Measurements from ENCODE around the gene VPS18. TPM values are rescaled to one million over a fixed set of nuclear protein-coding genes. Genes with fewer than 3 reads are reported as not detected.

VPS18 gene
- total and polyA plus RNA-seq, 4 donors = 3.4 to 15.3 (median 10.3) TPM

GRCh38 chr15:40911693-40912092 is 17.4 kb downstream of the VPS18 start (continued):
- no peak for TF ChIP-seq FOXA2 (IDR thresholded peaks at IDR 0.05)
- no peak for TF ChIP-seq ATF3 (IDR thresholded peaks at IDR 0.05)
- no peak for TF ChIP-seq HNF4G (IDR thresholded peaks at IDR 0.05)
- peak; percentile 18 for TF ChIP-seq FOXA1 (IDR thresholded peaks at IDR 0.05)
- no peak for TF ChIP-seq YY1 (IDR thresholded peaks at IDR 0.05)
- TF ChIP-seq JUND (IDR thresholded peaks at IDR 0.05) = no peak

DNA sequence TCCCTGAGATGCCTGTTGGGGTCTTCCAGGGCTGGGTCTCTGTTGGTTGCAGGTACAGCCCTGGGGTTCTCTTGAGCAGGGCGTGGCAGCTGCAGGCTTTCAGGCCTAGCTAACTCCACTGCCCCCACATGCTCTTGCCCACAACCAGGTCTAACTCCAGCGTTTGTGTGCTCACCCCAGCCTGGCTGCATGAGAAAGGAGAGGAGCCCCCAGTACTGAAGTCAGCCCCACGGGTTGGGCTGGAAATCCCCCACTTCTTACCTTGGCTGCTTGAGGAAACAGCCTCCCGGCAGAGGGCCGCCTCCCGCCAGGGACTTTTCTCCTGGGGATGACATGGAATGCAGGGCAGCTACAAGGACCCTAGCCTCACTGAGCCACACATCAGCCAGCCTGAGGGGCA is 18.2 kb downstream of the VPS18 start:
- TF ChIP-seq FOXA1 (IDR thresholded peaks at IDR 0.05) = no peak
- TF ChIP-seq JUND (IDR thresholded peaks at IDR 0.05) = no peak
- no peak for TF ChIP-seq NR2F2 (IDR thresholded peaks at IDR 0.05)
- TF ChIP-seq HNF4G (IDR thresholded peaks at IDR 0.05) = no peak
- TF ChIP-seq, protein P1, sequence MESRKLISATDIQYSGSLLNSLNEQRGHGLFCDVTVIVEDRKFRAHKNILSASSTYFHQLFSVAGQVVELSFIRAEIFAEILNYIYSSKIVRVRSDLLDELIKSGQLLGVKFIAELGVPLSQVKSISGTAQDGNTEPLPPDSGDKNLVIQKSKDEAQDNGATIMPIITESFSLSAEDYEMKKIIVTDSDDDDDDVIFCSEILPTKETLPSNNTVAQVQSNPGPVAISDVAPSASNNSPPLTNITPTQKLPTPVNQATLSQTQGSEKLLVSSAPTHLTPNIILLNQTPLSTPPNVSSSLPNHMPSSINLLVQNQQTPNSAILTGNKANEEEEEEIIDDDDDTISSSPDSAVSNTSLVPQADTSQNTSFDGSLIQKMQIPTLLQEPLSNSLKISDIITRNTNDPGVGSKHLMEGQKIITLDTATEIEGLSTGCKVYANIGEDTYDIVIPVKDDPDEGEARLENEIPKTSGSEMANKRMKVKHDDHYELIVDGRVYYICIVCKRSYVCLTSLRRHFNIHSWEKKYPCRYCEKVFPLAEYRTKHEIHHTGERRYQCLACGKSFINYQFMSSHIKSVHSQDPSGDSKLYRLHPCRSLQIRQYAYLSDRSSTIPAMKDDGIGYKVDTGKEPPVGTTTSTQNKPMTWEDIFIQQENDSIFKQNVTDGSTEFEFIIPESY (IDR thresholded peaks at IDR 0.05) = no peak
- no peak for TF ChIP-seq SP1 (IDR thresholded peaks at IDR 0.05)
- no peak for TF ChIP-seq REST (IDR thresholded peaks at IDR 0.05)
- TF ChIP-seq MAX (IDR thresholded peaks at IDR 0.05) = no peak
- no peak for TF ChIP-seq HNF4A (conservative IDR thresholded peaks at IDR 0.05)
- no peak overlapping the region for H3K27ac ChIP-seq (ENCODE audit: low read depth in 1 of 2, low read length in 2 of 2)
- H3K4me3 ChIP-seq (ENCODE audit: low read depth in 1 of 3, low read length in 3 of 3) = no peak overlapping the region
- no peaks in the 10 kb centered on the region for H3K9me3 ChIP-seq (ENCODE audit: control insufficient read depth in 4 of 4, low read length in 3 of 4)
- DNase-seq (ENCODE audit: low spot score) = no peak
- H3K36me3 ChIP-seq (ENCODE audit: control insufficient read depth in 4 of 4, insufficient read depth in 3 of 4, low read depth in 1 of 4, low read length in 3 of 4) = no peaks in the 10 kb centered on the region
- no peaks in the 10 kb centered on the region for H3K27me3 ChIP-seq (ENCODE audit: control insufficient read depth in 4 of 4, insufficient read depth in 4 of 4, low read length in 3 of 4)
- H3K9ac ChIP-seq (ENCODE audit: low read depth in 1 of 2, low read length in 2 of 2) = no peak overlapping the region
- 88% methylated on average over 6 of the region's 6 CpGs for WGBS
- H3K4me1 ChIP-seq (ENCODE audit: control insufficient read depth in 4 of 4, insufficient read depth in 4 of 4, low read length in 3 of 4) = peaks cover 22 to 47% (median 45%) of the 10 kb centered on the region in 4 donors

DNA sequence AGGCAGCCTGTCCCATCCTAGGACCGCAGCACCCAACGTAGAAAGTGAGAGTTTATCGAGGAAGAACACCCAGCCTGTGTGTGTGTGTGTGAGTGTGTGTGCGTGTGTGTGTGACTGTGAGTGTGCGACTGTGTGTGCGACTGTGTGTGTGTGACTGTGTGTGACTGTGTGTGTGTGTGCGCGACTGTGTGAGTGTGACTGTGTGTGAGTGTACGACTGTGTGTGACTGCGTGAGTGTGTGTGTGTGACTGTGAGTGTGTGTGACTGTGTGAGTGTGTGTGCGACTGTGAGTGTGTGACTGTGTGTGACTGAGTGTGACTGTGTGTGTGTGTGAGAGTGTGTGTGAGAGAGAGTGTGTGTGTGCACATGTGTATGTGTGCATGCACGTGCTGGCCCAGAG is 19.8 kb downstream of the VPS18 start:
- no peak overlapping the region for H3K9ac ChIP-seq (ENCODE audit: low read depth in 1 of 2, low read length in 2 of 2)
- no peaks in the 10 kb centered on the region for H3K9me3 ChIP-seq (ENCODE audit: control insufficient read depth in 4 of 4, low read length in 3 of 4)
- no peaks in the 10 kb centered on the region for H3K36me3 ChIP-seq (ENCODE audit: control insufficient read depth in 4 of 4, insufficient read depth in 3 of 4, low read depth in 1 of 4, low read length in 3 of 4)
- H3K4me1 ChIP-seq (ENCODE audit: control insufficient read depth in 4 of 4, insufficient read depth in 4 of 4, low read length in 3 of 4) = peaks cover 14 to 32% (median 30%) of the 10 kb centered on the region in 4 donors
- TF ChIP-seq MAX (IDR thresholded peaks at IDR 0.05) (no peak), FOXA2 (IDR thresholded peaks at IDR 0.05) (no peak), FOXA1 (IDR thresholded peaks at IDR 0.05) (no peak), RAD21 (IDR thresholded peaks at IDR 0.05) (no peak), EGR1 (IDR thresholded peaks at IDR 0.05; ENCODE audit: low read depth in 2 of 2) (no peak), NR2F2 (IDR thresholded peaks at IDR 0.05) (no peak), JUND (IDR thresholded peaks at IDR 0.05) (no peak)
- H3K27me3 ChIP-seq (ENCODE audit: control insufficient read depth in 4 of 4, insufficient read depth in 4 of 4, low read length in 3 of 4) = no peaks in the 10 kb centered on the region
- no peak for DNase-seq (ENCODE audit: low spot score)
- H3K27ac ChIP-seq (ENCODE audit: low read depth in 1 of 2, low read length in 2 of 2) = no peak overlapping the region
- 97% methylated on average over 12 of the region's 12 CpGs for WGBS
- H3K4me3 ChIP-seq (ENCODE audit: low read depth in 1 of 3, low read length in 3 of 3) = no peak overlapping the region

Data from liver (tissue), 9 donors.